SK-N-SH treated with all-trans-retinoic acid at 6 μM for 48 hours (cell line): Measurements from ENCODE around the gene LSAMP.

Experiments used
- ATAC-seq: fragments of 200-7000 bp; cut with Tn5 transposase; 3 replicates; pipeline ENCODE4 v1.9.1; 2020; ENCODE audit warnings: mild to moderate bottlenecking, moderate library complexity
- ARNTL ChIP-seq: fragments of 450-650 bp; formaldehyde crosslinking; IDR thresholded peaks from 2 replicates; pipeline ENCODE4 v1.5.0; 2020; ENCODE audit warnings: low read depth, mild to moderate bottlenecking, moderate library complexity, borderline replicate concordance
- BACH2 ChIP-seq: fragments of 250-450 bp; sonication (Bioruptor Pico); IDR thresholded peaks from 2 replicates; pipeline ENCODE4 v1.9.0; 2021; ENCODE audit warnings: mild to moderate bottlenecking, borderline replicate concordance
- CREB5 ChIP-seq: fragments of 250-450 bp; sonication (Bioruptor Pico); IDR thresholded peaks from 2 replicates; pipeline ENCODE4 v1.5.1; 2020; ENCODE audit warnings: low read depth, mild to moderate bottlenecking, moderate library complexity
- CSDC2 ChIP-seq: fragments of 250-450 bp; sonication (Bioruptor Pico); IDR thresholded peaks from 2 replicates; pipeline ENCODE4 v1.5.0; 2020; ENCODE audit warnings: mild to moderate bottlenecking, moderate library complexity
- CSRNP3 ChIP-seq: fragments of 250-450 bp; sonication (Bioruptor Pico); IDR thresholded peaks from 2 replicates; pipeline ENCODE4 v1.5.1; 2021; ENCODE audit warnings: mild to moderate bottlenecking, moderate library complexity
- ESRRG ChIP-seq: fragments of 250-450 bp; sonication (Bioruptor Pico); IDR thresholded peaks from 2 replicates; pipeline ENCODE4 v1.6.1; 2021; ENCODE audit warnings: mild to moderate bottlenecking
- GLIS3 ChIP-seq: fragments of 250-450 bp; sonication (Bioruptor Pico); IDR thresholded peaks from 2 replicates; pipeline ENCODE4 v1.5.0; 2020; ENCODE audit warnings: mild to moderate bottlenecking, moderate library complexity
- ISL1 ChIP-seq: fragments of 250-450 bp; sonication (Bioruptor Pico); IDR thresholded peaks from 2 replicates; pipeline ENCODE4 v2.1.2; 2022; ENCODE audit warnings: mild to moderate bottlenecking, moderate library complexity
- PATZ1 ChIP-seq: fragments of 250-450 bp; sonication (Bioruptor Pico); IDR thresholded peaks from 2 replicates; pipeline ENCODE4 v1.8.0; 2020; ENCODE audit warnings: mild to moderate bottlenecking, moderate library complexity, borderline replicate concordance
- POU6F1 ChIP-seq: fragments of 250-450 bp; sonication (Bioruptor Pico); IDR thresholded peaks from 2 replicates; pipeline ENCODE4 v1.8.0; 2021; ENCODE audit warnings: low read depth, mild to moderate bottlenecking, moderate library complexity, borderline replicate concordance
- PPARA ChIP-seq: fragments of 250-450 bp; sonication (Bioruptor Pico); IDR thresholded peaks from 2 replicates; pipeline ENCODE4 v1.5.0; 2020; ENCODE audit warnings: mild to moderate bottlenecking, borderline replicate concordance
- RARB ChIP-seq: fragments of 250-450 bp; sonication (Bioruptor Pico); IDR thresholded peaks from 2 replicates; pipeline ENCODE4 v1.8.0; 2021; ENCODE audit warnings: mild to moderate bottlenecking, moderate library complexity
- SNAI2 ChIP-seq: fragments of 250-450 bp; sonication (Bioruptor Pico); IDR thresholded peaks from 2 replicates; pipeline ENCODE4 v1.5.0; 2020; ENCODE audit warnings: mild to moderate bottlenecking, moderate library complexity
- TCF4 ChIP-seq: fragments of 250-450 bp; sonication (Bioruptor Pico); IDR thresholded peaks from 2 replicates; pipeline ENCODE4 v1.8.0; 2021; ENCODE audit warnings: mild to moderate bottlenecking, moderate library complexity, borderline replicate concordance
- TOX ChIP-seq: fragments of 250-450 bp; sonication (Bioruptor Pico); IDR thresholded peaks from 2 replicates; pipeline ENCODE4 v1.8.0; 2021; ENCODE audit warnings: mild to moderate bottlenecking, moderate library complexity, borderline replicate concordance
- TSHZ2 ChIP-seq: fragments of 250-450 bp; sonication (Bioruptor Pico); IDR thresholded peaks from 2 replicates; pipeline ENCODE4 v1.5.0; 2020; ENCODE audit warnings: mild to moderate bottlenecking, moderate library complexity
- ZFP3 ChIP-seq: fragments of 250-450 bp; sonication (Bioruptor Pico); IDR thresholded peaks from 2 replicates; pipeline ENCODE4 v1.5.0; 2020; ENCODE audit warnings: mild to moderate bottlenecking, moderate library complexity
- ZFP30 ChIP-seq: fragments of 450-650 bp; formaldehyde crosslinking; IDR thresholded peaks from 2 replicates; pipeline ENCODE4 v1.5.0; 2022; ENCODE audit warnings: mild to moderate bottlenecking, moderate library complexity
- ZNF8 ChIP-seq: fragments of 450-650 bp; formaldehyde crosslinking; IDR thresholded peaks from 2 replicates; pipeline ENCODE4 v1.5.0; 2020; ENCODE audit warnings: mild to moderate bottlenecking, moderate library complexity

LSAMP gene

GRCh38 chr3:116165135-116165534 lies 280.2 kb downstream of the LSAMP start:
- no peak for ATAC-seq
- no peak for TF ChIP-seq ZFP30 (CRISPR knock-in tag)
- no peak for TF ChIP-seq PPARA
- no peak for TF ChIP-seq CREB5 (CRISPR knock-in tag)
- TF ChIP-seq GLIS3 (CRISPR knock-in tag) = no peak
- no peak for TF ChIP-seq ESRRG (CRISPR knock-in tag)
- no peak for TF ChIP-seq ARNTL
- TF ChIP-seq ISL1 (CRISPR knock-in tag) = no peak
- no peak for TF ChIP-seq ZFP3 (CRISPR knock-in tag)
- TF ChIP-seq TSHZ2 (CRISPR knock-in tag) = no peak
- TF ChIP-seq RARB (CRISPR knock-in tag) = no peak
- no peak for TF ChIP-seq TCF4
- no peak for TF ChIP-seq SNAI2 (CRISPR knock-in tag)
- TF ChIP-seq, all 23 proteins: peak for 0

GRCh38 chr3:116164039-116164438 lies 281.2 kb downstream of the LSAMP start:
- ATAC-seq = no peak

GRCh38 chr3:116161575-116162525 lies 283.4 kb downstream of the LSAMP start:
- TF ChIP-seq ISL1 (CRISPR knock-in tag) (no peak), GLIS3 (CRISPR knock-in tag) (no peak), POU6F1 (CRISPR knock-in tag) (no peak), TOX (CRISPR knock-in tag) (no peak), CSDC2 (CRISPR knock-in tag) (no peak), CSRNP3 (CRISPR knock-in tag) (no peak), ZFP30 (CRISPR knock-in tag) (no peak)
- no peak for ATAC-seq

More at GRCh38 chr3:116164039-116164438, 281.2 kb downstream of the LSAMP start:
- TF ChIP-seq GLIS3 (CRISPR knock-in tag) (no peak), ZFP3 (CRISPR knock-in tag) (no peak), CSRNP3 (CRISPR knock-in tag) (no peak), ZFP30 (CRISPR knock-in tag) (no peak), ARNTL (no peak), SNAI2 (CRISPR knock-in tag) (no peak)

GRCh38 chr3:116160594-116160993 lies 284.7 kb downstream of the LSAMP start:
- ATAC-seq = no peak
- TF ChIP-seq PPARA (no peak), GLIS3 (CRISPR knock-in tag) (no peak), PATZ1 (no peak), TCF4 (no peak), ZFP3 (CRISPR knock-in tag) (no peak), ZNF8 (CRISPR knock-in tag) (no peak), TOX (CRISPR knock-in tag) (no peak), TSHZ2 (CRISPR knock-in tag) (no peak), BACH2 (CRISPR knock-in tag) (no peak), ESRRG (CRISPR knock-in tag) (no peak), ZFP30 (CRISPR knock-in tag) (no peak)
